Ascending aorta (tissue), 2 donors: ENCODE data around the gene PKD1L1. TPM values are rescaled to one million over a fixed set of nuclear protein-coding genes. Genes with fewer than 3 reads are reported as not detected.

ENCODE experiments used
- DNase-seq, 2 donors: peaks; one replicate each; pipeline ENCODE4 v3.0.0-alpha.2; 2019; ENCODE audit warnings: low spot score in 2 of 2
- H3K27ac ChIP-seq, 2 donors: fragments of 200-600 bp; sonication (generic); one replicate each; pipeline ENCODE4 v1.5.1; 2016 to 2017; ENCODE audit warnings: mild to moderate bottlenecking in 1 of 2
- H3K27me3 ChIP-seq: fragments of 200-600 bp; sonication (generic); one replicate; pipeline ENCODE4 v1.5.1; 2017
- H3K36me3 ChIP-seq, 2 donors: fragments of 200-600 bp; sonication (generic); one replicate each; pipeline ENCODE4 v1.5.1; 2016
- H3K4me1 ChIP-seq, 2 donors: fragments of 200-600 bp; sonication (generic); one replicate each; pipeline ENCODE4 v1.5.1; 2016 to 2017; ENCODE audit warnings: mild to moderate bottlenecking in 1 of 2
- H3K4me3 ChIP-seq, 2 donors: fragments of 200-600 bp; sonication (generic); one replicate each; pipeline ENCODE4 v1.5.1; 2016 to 2017; ENCODE audit warnings: mild to moderate bottlenecking in 1 of 2
- H3K9me3 ChIP-seq, 2 donors: fragments of 200-600 bp; sonication (generic); one replicate each; pipeline ENCODE4 v1.5.1; 2016
- CTCF ChIP-seq, 3 experiments: fragments of 200-600 bp in 2 of 3; fragments of 450-650 bp in 1 of 3; sonication (generic) in 2 of 3; IDR thresholded peaks; one replicate each; pipeline ENCODE4 v1.5.1; 2016 to 2019; ENCODE audit warnings: antibody characterized with exemption in 3 of 3, mild to moderate bottlenecking in 1 of 3, moderate library complexity in 1 of 3
- intact Hi-C: fragments of 100-400 bp; cut with DNase I; formaldehyde crosslinking; loops from one replicate; pipeline ENCODE4 v1.15.1; 2023
- total RNA-seq: library from RNA; depleted of rRNA; stranded (reverse); fragments of >200 nt; gene quantifications from one replicate; pipeline ENCODE4 v1.1.0, GENCODE V29; 2016

Gene PKD1L1
- total RNA-seq, 1 donor from 2014 or later = 1.1 TPM

- intact Hi-C loops = loop anchor here (10.0 kb wide), 1 partner anchor 334 kb away; the partner anchor contains the start of gene UPP1
- H3K27ac ChIP-seq = no peak overlapping the region
These were observed 197.2 kb downstream of the PKD1L1 start for GRCh38 chr7:47751043-47751442.

GRCh38 chr7:47748041-47748440 lies 200.2 kb downstream of the PKD1L1 start:
- Histone ChIP-seq H3K4me3 (no peak overlapping the region), H3K36me3 (no peaks in the 10 kb centered on the region), H3K4me1 (peaks cover 2 to 4% of the 10 kb centered on the region in 2 donors), H3K27me3 (no peaks in the 10 kb centered on the region), H3K9me3 (no peaks in the 10 kb centered on the region), H3K27ac (no peak overlapping the region)
- DNase-seq = no peak
- no peak for TF ChIP-seq CTCF (IDR thresholded peaks at IDR 0.05)
- intact Hi-C loops = no loop called here

More at GRCh38 chr7:47751043-47751442, 197.2 kb downstream of the PKD1L1 start:
- Histone ChIP-seq H3K27me3 (no peaks in the 10 kb centered on the region), H3K4me3 (no peak overlapping the region), H3K9me3 (no peaks in the 10 kb centered on the region), H3K36me3 (no peaks in the 10 kb centered on the region), H3K4me1 (peaks cover 0 to 2% of the 10 kb centered on the region in 2 donors)
- no peak for DNase-seq
- TF ChIP-seq CTCF (IDR thresholded peaks at IDR 0.05) = no peak

- H3K27ac ChIP-seq = no peak overlapping the region
- no peaks in the 10 kb centered on the region for H3K27me3 ChIP-seq
- no peaks in the 10 kb centered on the region for H3K9me3 ChIP-seq
- no peak overlapping the region for H3K4me3 ChIP-seq
- intact Hi-C loops = no loop called here
- H3K36me3 ChIP-seq = no peaks in the 10 kb centered on the region
- TF ChIP-seq CTCF (IDR thresholded peaks at IDR 0.05) = no peak
- peaks cover 2 to 4% of the 10 kb centered on the region in 2 donors for H3K4me1 ChIP-seq
- DNase-seq = no peak
These were observed 201.1 kb downstream of the PKD1L1 start for GRCh38 chr7:47747160-47747559.

GRCh38 chr7:47746468-47746867 lies 201.8 kb downstream of the PKD1L1 start:
- Histone ChIP-seq H3K4me3 (no peak overlapping the region), H3K27me3 (no peaks in the 10 kb centered on the region), H3K4me1 (peaks cover 2 to 4% of the 10 kb centered on the region in 2 donors), H3K9me3 (no peaks in the 10 kb centered on the region), H3K27ac (no peak overlapping the region), H3K36me3 (no peaks in the 10 kb centered on the region)
- intact Hi-C loops = no loop called here
- no peak for TF ChIP-seq CTCF (IDR thresholded peaks at IDR 0.05)
- DNase-seq = no peak

GRCh38 chr7:47744883-47745282 lies 203.4 kb downstream of the PKD1L1 start:
- no peak for TF ChIP-seq CTCF (IDR thresholded peaks at IDR 0.05)
- Histone ChIP-seq H3K36me3 (no peaks in the 10 kb centered on the region), H3K4me1 (peaks cover 0 to 4% of the 10 kb centered on the region in 2 donors), H3K9me3 (no peaks in the 10 kb centered on the region), H3K27me3 (no peaks in the 10 kb centered on the region), H3K4me3 (no peak overlapping the region), H3K27ac (no peak overlapping the region)
- no peak for DNase-seq
- intact Hi-C loops = no loop called here
